Measurements from ENCODE around the gene S100P. TPM values are rescaled to one million over a fixed set of nuclear protein-coding genes. Genes with fewer than 3 reads are reported as not detected.

Gene S100P
- total and polyA plus RNA-seq, 2 of the 4 experiments (the other 2 are of a cell fraction) = not detected

DNA sequence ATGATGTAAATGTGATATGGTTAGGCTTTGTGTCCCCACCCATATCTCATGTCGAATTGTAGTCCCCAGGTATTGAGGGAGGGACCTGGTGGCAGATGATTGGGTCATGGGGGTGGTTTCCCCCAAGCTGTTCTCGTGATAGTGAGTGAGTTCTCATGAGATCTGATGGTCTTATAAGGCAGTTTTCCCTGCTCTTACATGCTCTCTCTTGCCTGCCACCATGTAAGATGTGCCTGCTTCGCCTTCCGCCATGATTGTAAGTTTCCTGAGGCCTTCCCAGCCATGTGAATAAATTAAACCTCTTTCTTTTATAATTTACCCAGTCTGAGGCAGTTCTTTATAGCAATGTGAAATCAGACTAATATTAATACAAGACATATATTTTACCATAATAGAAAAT, 46.2 kb downstream of the S100P start:
- dilution Hi-C loops (cut with HindIII; ENCODE audit: low sequenced_read_pairs, unreplicated experiment) = no loop called here
- Histone ChIP-seq H3K56ac (ENCODE audit: extremely low read depth, insufficient read depth, low read length) (no peak overlapping the region), H3K4ac (ENCODE audit: low read depth, low read length) (no peak overlapping the region), H3K27me3 (ENCODE audit: control insufficient read depth, insufficient read depth, low read length) (peaks cover 5% of the 10 kb centered on the region), H3K9me3 (ENCODE audit: control insufficient read depth, insufficient read depth, low read length) (peaks cover 3% of the 10 kb centered on the region; the same call in 1 of the 2 replicates), H3K79me1 (ENCODE audit: low read depth in 1 of 2, low read length in 2 of 2) (no peaks in the 10 kb centered on the region), H3K4me1 (ENCODE audit: control insufficient read depth, insufficient read depth, low read length) (no peaks in the 10 kb centered on the region), H3K27ac (ENCODE audit: insufficient read depth, low read length) (no peak overlapping the region), H2BK15ac (ENCODE audit: low read depth, low read length) (no peak overlapping the region), H3K36me3 (ENCODE audit: control insufficient read depth, insufficient read depth, low read length) (no peaks in the 10 kb centered on the region), H2AK5ac (ENCODE audit: low read depth, low read length) (no peak overlapping the region), H2BK5ac (ENCODE audit: low read depth, low read length, poor library complexity, severe bottlenecking) (no peak overlapping the region), H2BK20ac (ENCODE audit: low read depth, low read length) (no peak overlapping the region), H3K9me1 (ENCODE audit: insufficient read depth, low read length) (no peaks in the 10 kb centered on the region), H3K23ac (ENCODE audit: low read depth, low read length) (no peak overlapping the region), H3K4me2 (ENCODE audit: low read depth, low read length) (no peak overlapping the region), H3K9ac (ENCODE audit: low read depth, low read length) (no peak overlapping the region), H2AK9ac (replicated peaks; ENCODE audit: low read depth, low read length, poor library complexity) (no peak overlapping the region), H2AFZ (replicated peaks; ENCODE audit: low read length, poor library complexity) (no peak overlapping the region), H4K5ac (ENCODE audit: low read depth, low read length) (no peak overlapping the region), H4K20me1 (ENCODE audit: insufficient read depth, low read length) (no peaks in the 10 kb centered on the region), H3K4me3 (ENCODE audit: insufficient read depth, low read depth, low read length) (no peak overlapping the region), H3K18ac (ENCODE audit: low read depth, low read length) (no peak overlapping the region), H2BK120ac (ENCODE audit: low read depth, low read length) (no peak overlapping the region), H4K91ac (ENCODE audit: insufficient read depth, low read depth, low read length) (no peak overlapping the region), H3K14ac (replicated peaks; ENCODE audit: low read depth, low read length) (no peak overlapping the region), H4K8ac (ENCODE audit: low read depth in 2 of 2, low read length in 2 of 2) (no peak overlapping the region)
- intact Hi-C loops (cut with micrococcal nuclease) = no loop called here
- no peak for TF ChIP-seq MXI1 (IDR thresholded peaks at IDR 0.05; ENCODE audit: borderline replicate concordance, low read depth, low read length)
- TF ChIP-seq FOS (IDR thresholded peaks at IDR 0.05; ENCODE audit: low read depth, low read length) = no peak
- no peak for TF ChIP-seq CTCF (conservative IDR thresholded peaks at IDR 0.05; ENCODE audit: low read depth, low read length)
- TF ChIP-seq CHD1 (IDR thresholded peaks at IDR 0.05; ENCODE audit: low read depth, low read length) = no peak
- TF ChIP-seq RCOR1 (IDR thresholded peaks at IDR 0.05; ENCODE audit: insufficient replicate concordance, low read length) = no peak
- TF ChIP-seq MAFK (IDR thresholded peaks at IDR 0.05; ENCODE audit: low read depth, low read length) = no peak
- TF ChIP-seq, protein P1, sequence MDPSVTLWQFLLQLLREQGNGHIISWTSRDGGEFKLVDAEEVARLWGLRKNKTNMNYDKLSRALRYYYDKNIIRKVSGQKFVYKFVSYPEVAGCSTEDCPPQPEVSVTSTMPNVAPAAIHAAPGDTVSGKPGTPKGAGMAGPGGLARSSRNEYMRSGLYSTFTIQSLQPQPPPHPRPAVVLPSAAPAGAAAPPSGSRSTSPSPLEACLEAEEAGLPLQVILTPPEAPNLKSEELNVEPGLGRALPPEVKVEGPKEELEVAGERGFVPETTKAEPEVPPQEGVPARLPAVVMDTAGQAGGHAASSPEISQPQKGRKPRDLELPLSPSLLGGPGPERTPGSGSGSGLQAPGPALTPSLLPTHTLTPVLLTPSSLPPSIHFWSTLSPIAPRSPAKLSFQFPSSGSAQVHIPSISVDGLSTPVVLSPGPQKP (IDR thresholded peaks at IDR 0.05; ENCODE audit: borderline replicate concordance, low read depth, low read length) = no peak
- TF ChIP-seq, protein P2, sequence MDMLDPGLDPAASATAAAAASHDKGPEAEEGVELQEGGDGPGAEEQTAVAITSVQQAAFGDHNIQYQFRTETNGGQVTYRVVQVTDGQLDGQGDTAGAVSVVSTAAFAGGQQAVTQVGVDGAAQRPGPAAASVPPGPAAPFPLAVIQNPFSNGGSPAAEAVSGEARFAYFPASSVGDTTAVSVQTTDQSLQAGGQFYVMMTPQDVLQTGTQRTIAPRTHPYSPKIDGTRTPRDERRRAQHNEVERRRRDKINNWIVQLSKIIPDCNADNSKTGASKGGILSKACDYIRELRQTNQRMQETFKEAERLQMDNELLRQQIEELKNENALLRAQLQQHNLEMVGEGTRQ (IDR thresholded peaks at IDR 0.05; ENCODE audit: low read depth, low read length) = no peak
- no peak for TF ChIP-seq POLR2A (IDR thresholded peaks at IDR 0.05; ENCODE audit: low read depth, low read length)
- TF ChIP-seq RFX5 (IDR thresholded peaks at IDR 0.05; ENCODE audit: low read depth, low read length) = no peak
- no peak for TF ChIP-seq MAZ (IDR thresholded peaks at IDR 0.05; ENCODE audit: borderline replicate concordance, low read depth, low read length)
- TF ChIP-seq CEBPB (IDR thresholded peaks at IDR 0.05; ENCODE audit: low read depth, low read length) = no peak
- no peak for TF ChIP-seq BHLHE40 (IDR thresholded peaks at IDR 0.05; ENCODE audit: low read depth, low read length)
- TF ChIP-seq SMC3 (IDR thresholded peaks at IDR 0.05; ENCODE audit: low read depth, low read length) = no peak
- no peak for TF ChIP-seq NFE2L2 (IDR thresholded peaks at IDR 0.05; ENCODE audit: low read depth, low read length)
- TF ChIP-seq RAD21 (IDR thresholded peaks at IDR 0.05; ENCODE audit: low read length) = no peak
- DNase-seq (no peak), ATAC-seq (ENCODE audit: low read depth) (no peak)
- POLR2A ChIA-PET (ENCODE audit: unreplicated experiment) = no interaction called here
- in situ Hi-C loops (cut with MboI; ENCODE audit: low sequenced_read_pairs) = no loop called here
- BruUV-seq (replicated peaks) = no TSS peak
- CTCF ChIA-PET = interaction anchor here (0.9 kb wide), 1 partner anchor 44 kb away, joined by 3 read pairs; no protein-coding TSS in a partner anchor
- WGBS, 2 experiments (ENCODE audit: extremely low coverage in 2 of 2, insufficient read length in 1 of 2) = no CpG with 5 or more reads among the region's 4 CpGs
